Erythroblast (primary cell): ENCODE data around the gene ENPP4.
A peak's percentile ranks its signal among the peaks of the same experiment; 100 is the strongest.
"Not testable (repeated sequence)": the region's sequence is repeated elsewhere in the genome, so short reads cannot be mapped to it uniquely, and the experiment has no call there.

ENCODE experiments used
- DNase-seq, 2 experiments: peaks; one replicate each; lab custom pipeline; 2025; lab: John Stamatoyannopoulos, UW
- GATA1 ChIP-seq: IDR thresholded peaks from 2 replicates; pipeline ENCODE4 v1.6.1; 2011; ENCODE audit warnings: low read depth, mild to moderate bottlenecking, control low read depth, low read length, moderate library complexity
- POLR2A ChIP-seq: IDR thresholded peaks from 2 replicates; pipeline ENCODE4 v1.6.1; 2011; ENCODE audit warnings: mild to moderate bottlenecking, low read length

ENPP4 gene

GRCh38 chr6:46129629-46130511, at the start of gene ENPP4:
Gene ENPP4 (plus strand): TSS chr6:46129989. CDS start chr6:46139584, 9,595 bp downstream.
- peak; percentile 95 to 96 for DNase-seq
- TF ChIP-seq POLR2A (peak; percentile 86), GATA1 (no peak)

- no peak for DNase-seq
- no peak for TF ChIP-seq POLR2A
- no peak for TF ChIP-seq GATA1
Measured at GRCh38 chr6:46080111-46080510, 49.7 kb upstream of the ENPP4 start.

GRCh38 chr6:46085688-46086087, 44.1 kb upstream of the ENPP4 start:
- DNase-seq: not testable (repeated sequence)

GRCh38 chr6:46090115-46091079, 39.4 kb upstream of the ENPP4 start:
- no peak for TF ChIP-seq GATA1
- peak; percentile 46 to 66 for DNase-seq

- no peak for DNase-seq
- TF ChIP-seq GATA1: no peak
- no peak for TF ChIP-seq POLR2A
Measured at GRCh38 chr6:46091080-46091478, 38.7 kb upstream of the ENPP4 start.

- TF ChIP-seq POLR2A (no peak), GATA1 (no peak)
- DNase-seq: no peak
Measured at GRCh38 chr6:46095251-46095650, 34.5 kb upstream of the ENPP4 start.

- DNase-seq: no peak
- no peak for TF ChIP-seq POLR2A
- no peak for TF ChIP-seq GATA1
Measured at GRCh38 chr6:46097366-46097765, 32.4 kb upstream of the ENPP4 start.

GRCh38 chr6:46098678-46099077, 31.1 kb upstream of the ENPP4 start:
- DNase-seq: no peak
- TF ChIP-seq GATA1: no peak
- no peak for TF ChIP-seq POLR2A

GRCh38 chr6:46099952-46100351, 29.8 kb upstream of the ENPP4 start:
- no peak for TF ChIP-seq GATA1
- no peak for TF ChIP-seq POLR2A

GRCh38 chr6:46102123-46102522, 27.7 kb upstream of the ENPP4 start:
- no peak for DNase-seq
- TF ChIP-seq GATA1: no peak
- TF ChIP-seq POLR2A: no peak

More at GRCh38 chr6:46099952-46100351, 29.8 kb upstream of the ENPP4 start:
- DNase-seq: no peak

GRCh38 chr6:46103441-46104115, 26.2 kb upstream of the ENPP4 start:
- TF ChIP-seq POLR2A (no peak), GATA1 (no peak)

GRCh38 chr6:46104209-46104608, 25.6 kb upstream of the ENPP4 start:
- no peak for DNase-seq
- TF ChIP-seq GATA1 (no peak), POLR2A (no peak)

More at GRCh38 chr6:46103441-46104115, 26.2 kb upstream of the ENPP4 start:
- no peak for DNase-seq

- TF ChIP-seq GATA1: no peak
- TF ChIP-seq POLR2A: no peak
- DNase-seq: no peak
Measured at GRCh38 chr6:46105568-46105967, 24.2 kb upstream of the ENPP4 start.
